SK-N-SH treated with all-trans-retinoic acid at 6 μM for 48 hours (cell line): ENCODE measurements around the gene ISOC2.

Experiments
- ATAC-seq: fragments of 200-7000 bp; cut with Tn5 transposase; 3 replicates; pipeline ENCODE4 v1.9.1; 2020; ENCODE audit warnings: mild to moderate bottlenecking, moderate library complexity
- ARNTL ChIP-seq: fragments of 450-650 bp; formaldehyde crosslinking; IDR thresholded peaks from 2 replicates; pipeline ENCODE4 v1.5.0; 2020; ENCODE audit warnings: low read depth, mild to moderate bottlenecking, moderate library complexity, borderline replicate concordance
- BACH2 ChIP-seq: fragments of 250-450 bp; sonication (Bioruptor Pico); IDR thresholded peaks from 2 replicates; pipeline ENCODE4 v1.9.0; 2021; ENCODE audit warnings: mild to moderate bottlenecking, borderline replicate concordance
- CREB5 ChIP-seq: fragments of 250-450 bp; sonication (Bioruptor Pico); IDR thresholded peaks from 2 replicates; pipeline ENCODE4 v1.5.1; 2020; ENCODE audit warnings: low read depth, mild to moderate bottlenecking, moderate library complexity
- CSDC2 ChIP-seq: fragments of 250-450 bp; sonication (Bioruptor Pico); IDR thresholded peaks from 2 replicates; pipeline ENCODE4 v1.5.0; 2020; ENCODE audit warnings: mild to moderate bottlenecking, moderate library complexity
- CSRNP3 ChIP-seq: fragments of 250-450 bp; sonication (Bioruptor Pico); IDR thresholded peaks from 2 replicates; pipeline ENCODE4 v1.5.1; 2021; ENCODE audit warnings: mild to moderate bottlenecking, moderate library complexity
- ESRRG ChIP-seq: fragments of 250-450 bp; sonication (Bioruptor Pico); IDR thresholded peaks from 2 replicates; pipeline ENCODE4 v1.6.1; 2021; ENCODE audit warnings: mild to moderate bottlenecking
- GLIS3 ChIP-seq: fragments of 250-450 bp; sonication (Bioruptor Pico); IDR thresholded peaks from 2 replicates; pipeline ENCODE4 v1.5.0; 2020; ENCODE audit warnings: mild to moderate bottlenecking, moderate library complexity
- ISL1 ChIP-seq: fragments of 250-450 bp; sonication (Bioruptor Pico); IDR thresholded peaks from 2 replicates; pipeline ENCODE4 v2.1.2; 2022; ENCODE audit warnings: mild to moderate bottlenecking, moderate library complexity
- OSR1 ChIP-seq: fragments of 250-450 bp; sonication (Bioruptor Pico); IDR thresholded peaks from 2 replicates; pipeline ENCODE4 v1.8.0; 2022; ENCODE audit warnings: moderate library complexity, mild to moderate bottlenecking, inconsistent platforms
- PATZ1 ChIP-seq: fragments of 250-450 bp; sonication (Bioruptor Pico); IDR thresholded peaks from 2 replicates; pipeline ENCODE4 v1.8.0; 2020; ENCODE audit warnings: mild to moderate bottlenecking, moderate library complexity, borderline replicate concordance
- POU6F1 ChIP-seq: fragments of 250-450 bp; sonication (Bioruptor Pico); IDR thresholded peaks from 2 replicates; pipeline ENCODE4 v1.8.0; 2021; ENCODE audit warnings: low read depth, mild to moderate bottlenecking, moderate library complexity, borderline replicate concordance
- PPARA ChIP-seq: fragments of 250-450 bp; sonication (Bioruptor Pico); IDR thresholded peaks from 2 replicates; pipeline ENCODE4 v1.5.0; 2020; ENCODE audit warnings: mild to moderate bottlenecking, borderline replicate concordance
- SNAI2 ChIP-seq: fragments of 250-450 bp; sonication (Bioruptor Pico); IDR thresholded peaks from 2 replicates; pipeline ENCODE4 v1.5.0; 2020; ENCODE audit warnings: mild to moderate bottlenecking, moderate library complexity
- TCF4 ChIP-seq: fragments of 250-450 bp; sonication (Bioruptor Pico); IDR thresholded peaks from 2 replicates; pipeline ENCODE4 v1.8.0; 2021; ENCODE audit warnings: mild to moderate bottlenecking, moderate library complexity, borderline replicate concordance
- TOX ChIP-seq: fragments of 250-450 bp; sonication (Bioruptor Pico); IDR thresholded peaks from 2 replicates; pipeline ENCODE4 v1.8.0; 2021; ENCODE audit warnings: mild to moderate bottlenecking, moderate library complexity, borderline replicate concordance
- TSHZ2 ChIP-seq: fragments of 250-450 bp; sonication (Bioruptor Pico); IDR thresholded peaks from 2 replicates; pipeline ENCODE4 v1.5.0; 2020; ENCODE audit warnings: mild to moderate bottlenecking, moderate library complexity
- ZC3H10 ChIP-seq: fragments of 250-450 bp; sonication (Bioruptor Pico); IDR thresholded peaks from 2 replicates; pipeline ENCODE4 v1.5.1; 2021; ENCODE audit warnings: mild to moderate bottlenecking, moderate library complexity
- ZFP3 ChIP-seq: fragments of 250-450 bp; sonication (Bioruptor Pico); IDR thresholded peaks from 2 replicates; pipeline ENCODE4 v1.5.0; 2020; ENCODE audit warnings: mild to moderate bottlenecking, moderate library complexity
- ZFP30 ChIP-seq: fragments of 450-650 bp; formaldehyde crosslinking; IDR thresholded peaks from 2 replicates; pipeline ENCODE4 v1.5.0; 2022; ENCODE audit warnings: mild to moderate bottlenecking, moderate library complexity
- ZNF565 ChIP-seq: fragments of 450-650 bp; formaldehyde crosslinking; conservative IDR thresholded peaks from 2 replicates; pipeline ENCODE4 v1.5.0; 2020; ENCODE audit warnings: low read depth, mild to moderate bottlenecking, moderate library complexity
- ZNF70 ChIP-seq: fragments of 450-650 bp; formaldehyde crosslinking; IDR thresholded peaks from 2 replicates; pipeline ENCODE4 v1.5.0; 2020; ENCODE audit warnings: mild to moderate bottlenecking, moderate library complexity
- ZNF8 ChIP-seq: fragments of 450-650 bp; formaldehyde crosslinking; IDR thresholded peaks from 2 replicates; pipeline ENCODE4 v1.5.0; 2020; ENCODE audit warnings: mild to moderate bottlenecking, moderate library complexity

The ISOC2 gene

GRCh38 chr19:55482156-55482961, 20.9 kb upstream of the ISOC2 start:
- ATAC-seq, result no peak
- TF ChIP-seq ZFP3 (CRISPR knock-in tag), result no peak
- no peak for TF ChIP-seq TOX
- TF ChIP-seq PATZ1 (CRISPR knock-in tag), result no peak
- no peak for TF ChIP-seq ZNF565 (CRISPR knock-in tag)
- no peak for TF ChIP-seq ZC3H10
- TF ChIP-seq CSDC2, result no peak
- TF ChIP-seq ARNTL, result no peak
- no peak for TF ChIP-seq TSHZ2 (CRISPR knock-in tag)
- no peak for TF ChIP-seq GLIS3 (CRISPR knock-in tag)
- no peak for TF ChIP-seq ISL1 (CRISPR knock-in tag)
- TF ChIP-seq ZFP30 (CRISPR knock-in tag), result no peak
- TF ChIP-seq ESRRG (CRISPR knock-in tag), result no peak
- TF ChIP-seq BACH2, result no peak
- TF ChIP-seq OSR1 (CRISPR knock-in tag), result no peak
- no peak for TF ChIP-seq ZNF8
- no peak for TF ChIP-seq TCF4
- no peak for TF ChIP-seq POU6F1 (CRISPR knock-in tag)
- TF ChIP-seq SNAI2 (CRISPR knock-in tag), result no peak
- no peak for TF ChIP-seq ZNF70 (CRISPR knock-in tag)

GRCh38 chr19:55481794-55482155, 20.3 kb upstream of the ISOC2 start:
- no peak for ATAC-seq

More at GRCh38 chr19:55481794-55482155, 20.3 kb upstream of the ISOC2 start:
- TF ChIP-seq OSR1 (CRISPR knock-in tag) (no peak), ZC3H10 (no peak), ZNF8 (no peak), TCF4 (no peak), ZFP3 (CRISPR knock-in tag) (no peak), ISL1 (CRISPR knock-in tag) (no peak), ZFP30 (CRISPR knock-in tag) (no peak), ARNTL (no peak), POU6F1 (CRISPR knock-in tag) (no peak), GLIS3 (CRISPR knock-in tag) (no peak), CSRNP3 (CRISPR knock-in tag) (no peak), BACH2 (no peak), PPARA (CRISPR knock-in tag) (no peak), ZNF70 (CRISPR knock-in tag) (no peak), CSDC2 (no peak), TOX (no peak), ESRRG (CRISPR knock-in tag) (no peak), TSHZ2 (CRISPR knock-in tag) (no peak), CREB5 (CRISPR knock-in tag) (no peak)
